ENCODE measurements around the gene SCAF1. TPM values are rescaled to one million over a fixed set of nuclear protein-coding genes. Genes with fewer than 3 reads are reported as not detected.
A peak's percentile ranks its signal among the peaks of the same experiment; 100 is the strongest.

The SCAF1 gene
- total RNA-seq, 2 donors from 2014 or later = 16.1 to 36.6 TPM

DNA sequence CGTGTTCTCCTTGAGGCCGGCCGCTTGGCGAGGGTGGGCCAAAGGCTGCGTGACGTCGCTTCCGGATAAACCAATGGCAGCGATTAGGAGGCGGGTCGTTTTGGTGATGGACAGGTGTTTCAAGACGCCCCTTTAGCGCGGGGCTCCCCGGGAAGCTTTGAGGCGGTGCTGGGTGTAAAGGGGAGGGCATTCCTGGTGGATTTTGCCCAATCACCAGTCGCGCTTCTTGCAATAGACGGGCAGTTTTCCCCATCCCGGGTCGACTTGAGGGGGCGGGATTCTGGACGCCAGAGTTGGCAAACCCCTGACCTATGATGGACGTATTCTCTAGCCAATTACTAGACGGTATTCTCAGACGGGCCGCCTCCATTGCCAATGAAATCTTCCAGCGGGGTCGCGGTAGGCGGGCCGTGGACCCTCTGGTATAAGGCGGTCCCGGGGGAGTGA is 34.8 kb downstream of the SCAF1 start:
- intact Hi-C loops (cut with DNase I) = no loop called here
- Histone ChIP-seq H3K4me3 (peak overlapping the region; percentile 90 to 92), H3K36me3 (replicated peaks in 1 of 2; ENCODE audit: insufficient read depth in 1 of 2, low read depth in 2 of 2) (peaks cover under 1 to 1% of the 10 kb centered on the region in 2 donors), H3K9me3 (no peaks in the 10 kb centered on the region), H3K4me1 (peaks cover 55% of the 10 kb centered on the region), H3K27ac (peak overlapping the region; percentile 91 to 95 (median 94)), H3K27me3 (no peaks in the 10 kb centered on the region)
- DNase-seq (peak; percentile 100), ATAC-seq (peak; percentile 85)
- TF ChIP-seq CTCF (IDR thresholded peaks at IDR 0.05) (peak in 1 of 7 experiments; percentile 2), POLR2A (IDR thresholded peaks at IDR 0.05) (no peak)
- WGBS, 2 donors = 0 to 1% methylated on average over 10 to 34 of the region's 34 CpGs

- Histone ChIP-seq H3K9me3 (no peaks in the 10 kb centered on the region), H3K4me1 (peaks cover 49% of the 10 kb centered on the region), H3K27me3 (no peaks in the 10 kb centered on the region), H3K36me3 (replicated peaks in 1 of 2; ENCODE audit: insufficient read depth in 1 of 2, low read depth in 2 of 2) (peaks cover 6 to 7% of the 10 kb centered on the region in 2 donors), H3K27ac (peak within 1 kb of the TSS; percentile 91 to 95 (median 94)), H3K4me3 (peak within 1 kb of the TSS; percentile 90 to 92)
- peak in 2 of 4 donors; percentile 45 to 55 for DNase-seq
- ATAC-seq = no peak
- 0% methylated on average over 17 to 55 of the region's 57 CpGs for WGBS, 2 donors
- intact Hi-C loops (cut with DNase I) = no loop called here
- peak; percentile 74 to 95 (median 92) for TF ChIP-seq POLR2A (IDR thresholded peaks at IDR 0.05)
- no peak for TF ChIP-seq CTCF (IDR thresholded peaks at IDR 0.05)
Observed at GRCh38 chr19:49677231-49677900, 35.4 kb downstream of the SCAF1 start, which contains the start of gene PRMT1. Gene PRMT1, plus strand, starts transcription at chr19:49677271. Its CDS starts 10 bp downstream, at chr19:49677281.

DNA sequence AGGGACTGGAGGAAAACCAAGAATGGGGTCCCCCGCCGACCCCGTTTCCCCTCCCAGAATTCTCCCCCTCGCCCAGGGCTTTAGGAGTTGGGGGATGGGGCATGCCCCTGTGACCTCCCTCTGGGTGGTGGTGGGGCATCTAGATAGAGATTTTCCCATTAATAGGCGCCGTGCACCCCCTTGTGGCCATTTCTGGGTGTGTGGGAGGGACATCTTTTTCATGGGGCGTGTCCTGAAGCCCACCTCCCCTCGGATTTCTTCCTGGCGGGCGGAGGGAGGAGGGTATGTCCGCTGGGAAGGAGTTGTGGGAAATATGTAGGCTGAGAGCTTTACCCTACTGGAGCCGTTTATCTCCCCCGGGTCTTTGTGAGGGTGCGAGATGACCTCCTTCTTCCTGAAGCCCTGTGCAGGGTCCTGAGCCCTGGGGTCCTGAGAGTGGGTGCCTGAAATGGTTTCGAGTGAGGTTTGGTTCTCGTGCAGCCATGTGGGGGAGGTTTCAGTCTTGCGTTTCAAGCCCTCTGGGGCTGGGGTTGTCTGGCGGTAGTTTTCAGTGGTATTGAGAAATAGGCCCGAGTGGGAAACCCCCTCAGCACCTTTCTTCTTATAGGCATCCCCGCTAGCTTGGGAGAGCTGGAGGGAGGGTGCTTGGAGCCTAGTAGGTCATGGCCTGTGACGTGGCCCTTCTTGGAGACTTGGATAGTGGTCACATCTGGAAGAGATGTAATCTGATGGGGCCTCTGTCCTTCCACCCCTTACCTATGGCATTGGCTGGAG is 36.1 kb downstream of the SCAF1 start:
- DNase-seq (peak; percentile 69 to 83 (median 74)), ATAC-seq (no peak)

More for the DNA sequence above, 36.1 kb downstream of the SCAF1 start:
- 0 to 2% methylated on average over 7 to 21 of the region's 21 CpGs for WGBS, 2 donors
- H3K4me3 ChIP-seq = peak overlapping the region; percentile 90 to 92
- H3K27ac ChIP-seq = peak overlapping the region; percentile 74 to 92 (median 90)
- TF ChIP-seq CTCF (IDR thresholded peaks at IDR 0.05) (peak; percentile 46 to 69 (median 60)), POLR2A (IDR thresholded peaks at IDR 0.05) (peak in 1 of 3 donors; percentile 11)
- H3K27me3 ChIP-seq = no peaks in the 10 kb centered on the region
- intact Hi-C loops (cut with DNase I) = no loop called here
- H3K4me1 ChIP-seq = peaks cover 47% of the 10 kb centered on the region
- H3K9me3 ChIP-seq = no peaks in the 10 kb centered on the region
- peaks cover 6 to 8% of the 10 kb centered on the region in 2 donors for H3K36me3 ChIP-seq (replicated peaks in 1 of 2; ENCODE audit: insufficient read depth in 1 of 2, low read depth in 2 of 2)

Measured in body of pancreas (tissue), 4 donors.